Embryonic facial prominence (tissue), 1 donor: ENCODE results near the gene GRIK1.

Source experiments
- DNase-seq: peaks from one replicate; pipeline ENCODE4 v3.0.0-alpha.2; 2016; ENCODE audit errors: extremely low spot score

The GRIK1 gene

DNA sequence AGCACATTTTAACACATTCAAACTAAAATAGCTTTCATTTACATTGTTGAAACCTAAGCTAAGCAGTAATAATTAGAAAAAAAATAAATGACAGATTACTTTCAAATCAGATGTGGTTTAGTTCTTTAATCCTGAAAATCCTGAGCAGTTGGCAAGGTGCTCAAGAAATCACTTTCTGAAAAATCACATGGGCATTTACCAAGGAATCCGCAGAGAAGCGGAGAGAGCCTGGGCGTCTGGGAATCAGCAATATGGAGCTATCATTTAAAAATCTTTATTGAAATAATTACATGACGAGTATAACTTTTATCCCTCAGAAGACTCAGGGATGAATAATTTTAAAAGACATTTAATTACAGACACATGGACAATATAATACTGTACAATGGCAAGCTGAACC lies 30.2 kb downstream of the GRIK1 start:
- DNase-seq, result no peak

DNA sequence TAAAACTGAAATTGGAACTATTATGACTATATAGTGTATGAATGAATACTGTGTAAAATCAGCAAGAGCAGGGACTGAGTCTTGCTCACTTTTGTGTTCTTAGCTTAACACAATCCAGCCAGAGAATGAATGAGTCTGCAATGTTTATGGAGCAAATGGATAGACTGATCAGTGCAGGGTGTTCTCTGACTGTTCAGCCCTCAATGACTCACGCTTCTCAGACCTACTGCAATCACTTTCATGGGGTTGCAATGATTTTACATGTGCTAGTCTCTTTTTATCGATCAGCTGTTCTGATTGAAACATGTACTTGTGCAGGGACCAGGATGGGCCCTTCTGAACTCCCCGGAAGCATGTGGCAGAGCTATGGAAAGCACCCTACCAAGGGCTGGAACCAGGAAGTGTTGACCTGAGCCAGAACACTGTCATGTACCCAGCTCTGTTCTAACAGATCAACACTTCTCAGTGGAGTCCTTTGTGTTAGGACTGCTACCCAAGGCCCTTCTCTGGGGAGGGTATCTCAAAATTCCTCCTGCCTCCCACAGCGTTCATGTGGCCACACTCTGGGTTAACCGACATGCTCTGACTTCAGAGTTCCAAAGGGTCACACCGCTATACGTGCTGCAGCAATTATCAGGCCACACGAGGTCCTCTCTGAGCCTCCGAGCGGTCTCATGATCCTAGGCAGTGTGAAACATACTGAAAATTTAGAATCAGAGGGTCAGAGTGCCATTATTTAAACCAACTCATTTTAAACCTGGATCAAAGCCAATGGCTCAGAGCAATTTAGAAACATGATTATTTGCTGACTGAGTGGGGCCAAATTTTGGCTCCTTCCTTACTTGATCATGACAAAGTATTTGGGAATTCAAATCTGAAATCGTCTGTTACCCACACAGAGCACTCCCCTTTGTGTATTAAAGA lies 35.2 kb downstream of the GRIK1 start:
- no peak for DNase-seq

DNA sequence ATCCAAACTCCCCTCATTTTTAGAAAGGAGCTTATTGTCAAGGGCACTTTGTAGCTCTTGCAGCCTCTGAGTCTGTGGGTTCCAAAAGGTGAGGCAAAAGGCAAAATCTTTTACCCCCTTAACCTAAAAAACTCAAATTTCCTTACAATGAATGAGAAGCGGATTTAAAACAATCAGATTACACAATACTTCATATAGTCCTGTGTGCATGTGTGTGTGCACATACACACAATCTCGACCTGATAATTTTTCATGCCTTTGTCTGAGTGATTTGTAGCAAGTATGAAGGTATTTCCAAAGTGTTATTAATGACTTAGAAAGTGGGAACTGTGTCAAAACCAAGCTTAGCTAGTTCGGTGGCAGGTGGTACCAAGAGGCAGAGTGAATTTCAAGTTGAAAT lies 42.9 kb downstream of the GRIK1 start:
- DNase-seq, result no peak

- DNase-seq, result no peak
Observed at GRCh38 chr21:29893687-29894086, 46.1 kb downstream of the GRIK1 start.

GRCh38 chr21:29892379-29892778 lies 47.4 kb downstream of the GRIK1 start:
- no peak for DNase-seq

- DNase-seq, result no peak
Observed at GRCh38 chr21:29888437-29888836, 51.4 kb downstream of the GRIK1 start.

- DNase-seq, result no peak
Observed at GRCh38 chr21:29887313-29888009, 52.3 kb downstream of the GRIK1 start.

GRCh38 chr21:29885491-29885890 lies 54.3 kb downstream of the GRIK1 start:
- no peak for DNase-seq

- DNase-seq, result no peak
Observed at GRCh38 chr21:29875873-29876272, 63.9 kb downstream of the GRIK1 start.

DNA sequence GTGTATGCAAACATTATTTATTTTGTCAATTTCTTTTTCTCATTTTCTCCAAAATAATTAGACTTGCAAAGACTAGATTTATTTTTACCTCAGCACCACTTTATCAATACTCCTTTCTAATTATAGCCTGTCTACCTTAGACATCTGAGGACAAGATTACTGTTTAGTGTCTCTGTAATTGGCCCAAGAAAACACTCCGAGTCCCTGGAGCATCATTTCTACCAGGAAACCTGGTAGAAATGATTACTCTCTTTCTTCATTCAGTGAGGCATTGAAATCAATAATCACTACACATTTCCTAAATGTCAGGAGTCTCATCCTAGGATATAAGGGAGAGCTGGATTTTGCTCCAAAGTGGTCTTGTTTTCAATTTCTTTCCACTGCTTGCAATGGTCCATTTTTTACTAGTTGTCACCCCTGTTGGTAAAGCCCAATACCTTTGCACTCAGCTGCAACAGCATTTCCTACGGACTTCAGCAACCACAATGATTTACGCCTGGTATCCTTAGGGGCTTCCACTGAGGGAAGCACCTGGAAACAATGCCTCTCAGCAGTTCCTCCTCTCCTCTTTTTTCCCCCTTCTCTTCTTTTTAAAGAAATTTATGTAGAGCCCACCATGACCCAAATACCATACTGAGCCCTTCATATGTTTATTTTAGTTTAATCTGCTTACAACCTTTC lies 64.6 kb downstream of the GRIK1 start:
- no peak for DNase-seq

DNA sequence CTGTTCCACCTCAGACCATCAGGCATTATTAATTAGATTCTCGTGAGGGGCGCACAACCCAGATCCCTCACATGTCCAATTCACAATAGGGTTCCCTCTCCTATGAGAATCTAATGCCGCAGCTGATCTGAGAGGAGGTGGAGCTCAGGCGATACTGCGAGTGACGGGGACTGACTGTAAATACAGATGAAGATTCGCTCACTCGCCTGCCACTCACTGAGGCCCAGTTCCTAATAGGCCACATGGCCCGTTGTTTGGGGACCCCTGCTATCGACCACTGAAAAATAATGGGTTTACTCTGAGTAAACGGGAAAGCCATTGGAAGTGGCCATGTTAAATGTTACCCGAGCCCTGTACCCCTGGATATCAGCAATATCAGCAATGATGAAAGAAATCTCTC lies 65.9 kb downstream of the GRIK1 start:
- no peak for DNase-seq

GRCh38 chr21:29870814-29871213 lies 69.0 kb downstream of the GRIK1 start:
- DNase-seq, result no peak

GRCh38 chr21:29867796-29868195 lies 72.0 kb downstream of the GRIK1 start:
- no peak for DNase-seq

GRCh38 chr21:29860346-29860745 lies 79.5 kb downstream of the GRIK1 start:
- DNase-seq, result no peak

DNA sequence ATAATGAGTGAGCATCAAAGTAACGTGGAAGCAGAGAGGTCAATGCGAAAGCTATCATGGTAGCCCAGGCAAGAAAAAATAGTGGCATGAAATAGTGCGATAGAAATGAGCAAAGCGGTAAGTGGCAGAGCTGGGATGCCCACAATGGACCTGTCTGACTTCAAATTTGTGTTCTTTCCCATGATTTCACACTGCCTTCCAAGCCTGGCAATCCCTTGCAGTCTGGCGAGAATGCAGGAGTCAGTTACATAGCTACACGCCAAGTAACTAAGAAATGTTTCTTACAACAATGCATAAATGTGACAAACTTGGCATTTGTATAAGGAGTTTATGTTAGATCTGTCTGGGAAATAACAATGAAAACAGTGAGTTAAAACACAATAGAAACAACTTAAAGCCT lies 82.6 kb downstream of the GRIK1 start:
- no peak for DNase-seq

DNA sequence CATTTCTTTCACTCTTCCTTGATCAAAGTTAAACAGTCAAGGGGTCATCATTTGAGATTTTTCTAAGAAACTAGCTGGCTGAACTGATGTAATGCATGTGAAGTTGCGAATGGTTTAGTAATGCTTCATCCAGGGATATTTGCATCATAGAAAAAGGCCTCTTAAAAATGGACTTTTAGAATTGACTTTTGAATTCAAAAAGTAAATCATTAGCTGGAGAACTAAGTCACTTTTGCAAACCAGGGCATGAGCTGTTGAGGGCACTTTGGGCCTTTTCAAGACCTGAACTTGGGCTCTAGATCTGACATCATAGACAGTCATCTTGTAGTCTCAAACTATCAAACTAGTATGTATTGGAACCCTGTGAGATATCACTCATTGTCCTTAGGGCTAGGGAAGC lies 85.0 kb downstream of the GRIK1 start:
- DNase-seq, result no peak

- no peak for DNase-seq
Observed at GRCh38 chr21:29851611-29852010, 88.2 kb downstream of the GRIK1 start.

DNA sequence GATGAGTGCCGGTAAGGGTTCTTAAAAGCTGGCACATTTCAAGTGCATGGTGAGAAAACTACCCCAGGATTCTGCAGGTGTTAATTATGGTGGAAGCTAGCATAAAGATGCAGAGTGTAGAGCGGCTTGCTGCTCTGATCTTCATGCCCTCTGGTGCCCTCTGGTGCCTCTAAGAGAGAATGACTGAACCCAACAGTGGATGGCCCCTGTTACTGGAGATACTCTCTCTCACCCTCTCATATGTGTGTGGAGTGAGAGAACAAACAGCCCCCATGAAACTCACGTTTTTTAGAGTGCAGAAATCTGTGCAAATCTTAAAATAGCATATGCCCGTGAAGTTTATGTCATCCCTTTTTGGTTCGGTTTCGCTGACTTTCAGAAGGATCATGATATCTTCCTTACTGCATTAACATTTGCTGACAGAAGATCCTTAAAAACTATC lies 90.0 kb downstream of the GRIK1 start:
- DNase-seq, result peak; percentile 25

GRCh38 chr21:29843804-29844203 lies 96.0 kb downstream of the GRIK1 start:
- DNase-seq, result no peak

GRCh38 chr21:29834617-29835016 lies 105.2 kb downstream of the GRIK1 start:
- DNase-seq, result no peak

DNA sequence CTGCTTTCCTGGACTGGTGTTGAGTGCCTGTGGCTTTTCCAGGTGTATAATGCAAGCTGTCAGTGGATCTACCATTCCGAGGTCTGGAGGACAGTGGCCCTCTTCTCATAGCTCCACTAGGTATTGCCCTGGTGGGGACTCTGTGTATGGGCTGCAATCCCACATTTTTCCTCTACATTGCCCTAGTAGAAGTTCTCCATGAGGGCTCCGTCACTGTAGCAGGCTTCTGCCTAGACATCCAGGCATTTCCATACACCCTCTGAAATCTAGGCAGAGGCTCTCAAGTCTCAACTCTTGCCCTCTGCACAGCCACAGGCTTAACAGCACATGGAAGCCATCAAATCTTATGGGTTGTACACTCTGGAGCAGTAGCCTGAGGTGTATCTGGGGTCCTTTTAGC lies 107.6 kb downstream of the GRIK1 start:
- no peak for DNase-seq

- DNase-seq, result no peak
Observed at GRCh38 chr21:29829564-29830275, 110.1 kb downstream of the GRIK1 start.
